HEK293T (cell line): ENCODE measurements around the gene GLYATL3.

Source experiments
- ARNT ChIP-seq: fragments of 450-650 bp; IDR thresholded peaks from 2 replicates; pipeline ENCODE4 v1.6.1; 2017; ENCODE audit warnings: mild to moderate bottlenecking
- BHLHE40 ChIP-seq: fragments of 450-650 bp; IDR thresholded peaks from 2 replicates; pipeline ENCODE4 v1.6.1; 2016; ENCODE audit warnings: mild to moderate bottlenecking, moderate library complexity, borderline replicate concordance
- ELF4 ChIP-seq: fragments of 450-650 bp; IDR thresholded peaks from 2 replicates; pipeline ENCODE4 v1.6.1; 2017; ENCODE audit warnings: antibody characterized with exemption
- FOXA1 ChIP-seq: fragments of 450-650 bp; IDR thresholded peaks from 2 replicates; pipeline ENCODE4 v1.6.1; 2016; ENCODE audit warnings: mild to moderate bottlenecking
- FOXK2 ChIP-seq: fragments of 450-650 bp; IDR thresholded peaks from 2 replicates; pipeline ENCODE4 v1.6.1; 2016; ENCODE audit warnings: mild to moderate bottlenecking
- FOXM1 ChIP-seq: fragments of 450-650 bp; IDR thresholded peaks from 2 replicates; pipeline ENCODE4 v1.6.1; 2017; ENCODE audit warnings: mild to moderate bottlenecking, borderline replicate concordance
- HDGF ChIP-seq: fragments of 450-650 bp; IDR thresholded peaks from 2 replicates; pipeline ENCODE4 v1.6.1; 2017; ENCODE audit warnings: antibody characterized with exemption, borderline replicate concordance
- LEF1 ChIP-seq: fragments of 450-650 bp; IDR thresholded peaks from 2 replicates; pipeline ENCODE4 v1.6.1; 2017; ENCODE audit warnings: mild to moderate bottlenecking, borderline replicate concordance
- NFRKB ChIP-seq: fragments of 450-650 bp; IDR thresholded peaks from 2 replicates; pipeline ENCODE4 v1.6.1; 2016; ENCODE audit warnings: mild to moderate bottlenecking, moderate library complexity
- PKNOX1 ChIP-seq: fragments of 450-650 bp; IDR thresholded peaks from 2 replicates; pipeline ENCODE4 v1.6.1; 2016
- SP1 ChIP-seq: fragments of 450-650 bp; IDR thresholded peaks from 2 replicates; pipeline ENCODE4 v1.6.1; 2017
- SUZ12 ChIP-seq: fragments of 450-650 bp; IDR thresholded peaks from 2 replicates; pipeline ENCODE4 v1.6.1; 2016; ENCODE audit warnings: mild to moderate bottlenecking

- TF ChIP-seq FOXA1 = no peak
- TF ChIP-seq SUZ12 = no peak
- no peak for TF ChIP-seq LEF1
- TF ChIP-seq BHLHE40 = no peak
- no peak for TF ChIP-seq ARNT
- TF ChIP-seq PKNOX1 = no peak
- TF ChIP-seq HDGF = no peak
- no peak for TF ChIP-seq FOXM1
- no peak for TF ChIP-seq FOXK2
- no peak for TF ChIP-seq NFRKB
- no peak for TF ChIP-seq ELF4
- no peak for TF ChIP-seq SP1
Observed at GRCh38 chr6:49543087-49543858, 43.5 kb downstream of the GLYATL3 start.
